Measurements from ENCODE around the gene CDK7. TPM values are rescaled to one million over a fixed set of nuclear protein-coding genes. Genes with fewer than 3 reads are reported as not detected.

Gene CDK7
- total RNA-seq, result 46.9 and 52.6 TPM in 2 replicates

DNA sequence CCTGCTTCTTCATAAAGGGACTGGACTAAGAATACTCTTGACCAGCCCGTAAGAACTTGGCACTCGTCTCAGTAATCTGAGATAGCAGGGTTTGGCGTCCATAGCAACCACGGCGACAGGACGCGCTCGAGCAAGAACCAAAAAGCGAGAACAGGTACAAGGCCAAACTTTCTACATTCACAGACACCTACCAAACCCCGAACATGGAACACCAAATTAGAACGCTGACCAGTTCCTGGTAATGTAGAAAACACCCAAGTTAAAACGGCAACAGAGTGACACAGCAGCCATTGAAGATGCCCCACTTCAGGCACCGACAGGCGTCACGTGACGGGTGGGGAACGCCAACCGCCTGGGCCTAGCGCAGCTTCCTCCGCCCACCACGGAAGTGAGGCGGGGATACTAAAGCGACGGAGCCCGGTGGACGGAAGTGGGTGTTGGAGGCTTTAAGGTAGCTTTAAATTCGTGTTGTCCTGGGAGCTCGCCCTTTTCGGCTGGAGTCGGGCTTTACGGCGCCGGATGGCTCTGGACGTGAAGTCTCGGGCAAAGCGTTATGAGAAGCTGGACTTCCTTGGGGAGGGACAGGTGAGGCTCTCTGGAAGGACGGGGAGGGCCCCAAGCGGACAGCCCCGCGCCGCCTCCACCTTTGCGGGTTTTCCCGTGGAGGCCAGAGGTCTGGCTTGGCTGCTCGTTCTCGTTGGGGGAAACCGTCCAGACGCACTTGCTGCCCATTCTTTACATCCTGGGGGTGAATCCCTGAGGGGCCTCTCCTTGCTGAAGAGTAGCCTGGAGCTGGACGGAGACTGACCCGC is at the start of gene CDK7:
Gene CDK7 (plus strand): TSS at position 430 of the 812 bp plus-strand sequence. CDS start 90 bp downstream, at position 520.

DNA sequence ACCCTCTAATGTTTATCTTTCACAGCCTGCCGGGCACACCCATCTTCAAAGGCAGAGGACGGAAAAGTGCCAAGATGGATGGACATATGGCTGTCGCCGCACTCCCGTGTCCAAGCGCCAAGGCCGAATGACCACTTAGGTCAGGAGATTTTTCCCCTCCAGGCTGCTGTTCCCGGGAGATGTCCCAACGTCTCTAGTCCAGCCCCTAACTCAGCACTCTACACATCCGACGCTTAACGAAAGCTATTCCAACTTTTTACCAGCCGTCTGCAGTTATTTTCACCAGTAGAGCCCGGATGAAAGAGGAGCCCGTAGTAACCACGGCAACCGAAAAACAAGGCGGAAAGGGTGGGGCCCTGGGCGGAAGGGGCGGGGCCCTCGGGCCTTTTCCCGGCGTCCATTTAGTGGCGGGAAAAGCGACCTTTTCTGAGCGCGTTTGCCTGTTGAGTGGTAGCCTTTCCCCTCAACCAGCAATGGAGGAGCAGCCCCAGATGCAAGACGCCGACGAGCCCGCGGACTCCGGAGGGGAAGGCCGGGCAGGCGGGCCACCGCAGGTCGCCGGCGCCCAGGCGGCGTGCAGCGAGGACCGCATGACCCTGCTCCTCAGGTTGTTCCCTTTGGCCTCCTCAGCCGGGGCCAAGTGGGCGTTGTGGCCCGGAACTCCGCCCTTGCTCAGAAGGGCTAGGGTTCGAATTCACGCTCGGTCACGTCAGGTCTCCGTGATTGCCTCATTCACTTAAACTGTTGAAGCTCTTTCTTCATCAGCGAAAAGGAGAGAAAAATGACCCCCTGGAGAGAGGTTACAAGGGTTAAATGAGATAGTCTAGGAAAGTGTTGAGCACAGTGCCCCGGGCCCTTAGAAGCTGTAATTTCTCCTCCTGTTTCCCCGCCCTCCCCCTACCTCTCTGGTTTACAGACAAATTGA is 45.3 kb upstream of the CDK7 start, which contains the start of gene CENPH:
Gene CENPH (plus strand): TSS at position 422 of the 925 bp plus-strand sequence. CDS start 52 bp downstream, at position 474.

Other genes starting within 250 kb of the CDK7 start
- 51.0 and 55.9 TPM in 2 replicates for gene SLC30A5, start 140.9 kb upstream of the CDK7 start, total RNA-seq
- gene CCNB1, start 67.7 kb upstream of the CDK7 start, total RNA-seq, result 69.0 and 101 TPM in 2 replicates
- gene CENPH, start 45.3 kb upstream of the CDK7 start, total RNA-seq, result 13.6 and 15.3 TPM in 2 replicates
- 7.0 and 8.1 TPM in 2 replicates for gene CCDC125, start 97.9 kb downstream of the CDK7 start, total RNA-seq
- 34.0 and 40.3 TPM in 2 replicates for gene AK6, start 134.6 kb downstream of the CDK7 start, total RNA-seq
- 79.7 and 79.8 TPM in 2 replicates for gene TAF9, start 134.6 kb downstream of the CDK7 start, total RNA-seq
- gene RAD17, start 134.9 kb downstream of the CDK7 start, total RNA-seq, result 27.1 and 27.6 TPM in 2 replicates
- 3.8 and 4.1 TPM in 2 replicates for gene MARVELD2, start 180.2 kb downstream of the CDK7 start, total RNA-seq

All from articular chondrocyte of knee joint (primary cell).